Activated naive CD8-positive, alpha-beta T cell treated with anti-CD3 and anti-CD28 coated beads, Interleukin-2, amount 10 ng/mL, durations not matched to agents 7 days and 5 days (primary cell): ENCODE measurements around the gene ITGB3. TPM values are rescaled to one million over a fixed set of nuclear protein-coding genes. Genes with fewer than 3 reads are reported as not detected.
A peak's percentile ranks its signal among the peaks of the same experiment; 100 is the strongest.

Experiments used
- ATAC-seq: fragments of 150-1000 bp; cut with Tn5 transposase; one replicate; pipeline ENCODE4 v1.10.0; 2021; ENCODE audit warnings: low read depth, moderate library complexity
- POLR2A ChIA-PET: fragments of 350-600 bp; sonication (Branson Sonifier 250); formaldehyde crosslinking; loops from one replicate; lab custom pipeline; 2021; ENCODE audit warnings: antibody characterized with exemption; lab: Charles Lee
- DNase-seq: peaks from one replicate; pipeline ENCODE4 v3.0.0; 2021
- H3K27ac Mint-ChIP-seq: one replicate; pipeline ENCODE4 v1.8.0; 2022; ENCODE audit warnings: mild to moderate bottlenecking, mixed read lengths
- H3K27me3 Mint-ChIP-seq: one replicate; pipeline ENCODE4 v1.8.0; 2022; ENCODE audit warnings: mild to moderate bottlenecking, moderate library complexity, mixed read lengths
- H3K36me3 Mint-ChIP-seq: one replicate; pipeline ENCODE4 v1.8.0; 2021; ENCODE audit warnings: mild to moderate bottlenecking, mixed read lengths
- H3K4me1 Mint-ChIP-seq: one replicate; pipeline ENCODE4 v1.8.0; 2021; ENCODE audit warnings: mixed read lengths
- H3K4me3 Mint-ChIP-seq: one replicate; pipeline ENCODE4 v1.8.0; 2022; ENCODE audit warnings: mild to moderate bottlenecking, moderate library complexity, mixed read lengths
- H3K9me3 Mint-ChIP-seq: one replicate; pipeline ENCODE4 v1.8.0; 2021; ENCODE audit warnings: mixed read lengths
- total RNA-seq, 2 experiments: library from RNA; stranded (reverse); gene quantifications; one replicate each; pipeline ENCODE4 v1.2.3, GENCODE V29; 2021

Gene ITGB3
- total RNA-seq, 2 experiments from 2014 or later, result 0.17 TPM; not detected in 1

DNA sequence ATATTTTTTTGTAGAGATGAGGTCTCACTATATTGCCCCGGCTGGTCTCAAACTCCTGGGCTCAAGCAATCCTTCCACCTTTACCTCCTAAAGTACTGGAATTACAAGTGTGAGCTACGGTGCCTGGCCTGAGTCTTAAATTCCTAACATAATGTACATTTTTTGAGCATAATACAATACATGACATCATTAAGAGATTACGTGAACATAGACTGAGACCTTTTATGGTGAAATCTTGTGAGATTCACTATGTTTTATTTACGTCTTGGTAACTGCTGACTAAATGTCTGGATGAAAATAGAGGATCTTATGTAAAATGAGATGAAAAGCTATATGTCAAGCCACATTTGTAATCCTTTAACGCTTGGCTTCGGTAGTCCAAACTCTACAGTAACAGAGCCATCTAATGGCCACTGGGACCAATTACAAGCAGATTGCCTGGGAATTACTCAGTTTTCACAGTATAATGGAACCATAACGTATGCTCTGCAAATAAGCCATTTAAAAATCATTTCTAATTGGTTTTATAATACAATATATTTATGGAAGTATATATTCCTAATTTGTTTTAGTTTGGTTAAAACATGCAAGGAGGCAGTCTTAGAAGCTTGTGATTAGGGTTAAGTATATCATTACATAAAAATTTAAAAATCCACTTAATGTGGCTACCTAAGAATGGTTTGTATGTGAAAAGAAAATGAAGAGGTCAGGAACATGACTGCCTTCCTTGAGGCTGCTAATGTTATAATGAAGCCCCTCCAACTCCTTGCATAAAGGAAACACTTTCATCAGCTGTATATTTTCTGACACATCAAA is 62.0 kb downstream of the ITGB3 start:
- Mint-ChIP-seq H3K9me3 (no peaks in the 10 kb centered on the region), H3K36me3 (no peaks in the 10 kb centered on the region), H3K27ac (no peak overlapping the region), H3K4me3 (no peak overlapping the region), H3K27me3 (peaks cover 10% of the 10 kb centered on the region), H3K4me1 (peaks cover 4% of the 10 kb centered on the region)
- POLR2A ChIA-PET, result interaction anchor here (1.0 to 2.0 kb wide), 3 partner anchors 8 to 111 kb away, joined by 3 to 6 read pairs (median 4); partner anchors contain the start of gene EFCAB13
- ATAC-seq (no peak), DNase-seq (no peak)

GRCh38 chr17:47316311-47316710 is 62.7 kb downstream of the ITGB3 start:
- H3K27ac Mint-ChIP-seq, result no peak overlapping the region
- POLR2A ChIA-PET, result interaction anchor here (2.0 kb wide), 1 partner anchor 8 kb away, joined by 6 read pairs; the partner anchor contains the start of gene EFCAB13

DNA sequence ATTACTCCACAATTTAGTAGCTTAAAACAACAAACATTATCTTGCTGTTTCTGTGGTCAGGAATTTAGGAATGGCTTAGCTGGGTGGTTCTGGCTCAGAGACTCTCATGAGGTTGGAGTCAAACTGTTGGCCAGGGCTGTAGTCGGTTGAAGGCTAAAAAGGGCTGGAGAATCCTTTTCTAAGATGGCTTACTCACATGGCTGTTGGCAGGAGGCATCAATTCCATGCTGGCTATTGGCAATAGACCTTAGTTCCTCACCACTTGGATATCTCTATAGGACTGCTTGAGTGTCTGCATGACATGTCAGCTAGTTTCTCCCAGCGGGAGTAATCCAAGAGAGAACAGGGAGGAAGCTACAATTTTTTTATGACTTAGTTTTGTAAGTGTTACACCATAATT is 63.5 kb downstream of the ITGB3 start:
- Mint-ChIP-seq H3K27ac (no peak overlapping the region), H3K4me3 (no peak overlapping the region), H3K36me3 (no peaks in the 10 kb centered on the region), H3K27me3 (peaks cover 16% of the 10 kb centered on the region), H3K4me1 (peaks cover 4% of the 10 kb centered on the region), H3K9me3 (peaks cover 5% of the 10 kb centered on the region)
- DNase-seq (no peak), ATAC-seq (no peak)
- POLR2A ChIA-PET, result no interaction called here

More at GRCh38 chr17:47316311-47316710, 62.7 kb downstream of the ITGB3 start:
- H3K4me1 Mint-ChIP-seq, result peaks cover 4% of the 10 kb centered on the region
- DNase-seq (no peak), ATAC-seq (no peak)
- H3K27me3 Mint-ChIP-seq, result peaks cover 14% of the 10 kb centered on the region
- H3K36me3 Mint-ChIP-seq, result no peaks in the 10 kb centered on the region
- H3K4me3 Mint-ChIP-seq, result no peak overlapping the region
- peaks cover 5% of the 10 kb centered on the region for H3K9me3 Mint-ChIP-seq

- Mint-ChIP-seq H3K36me3 (no peaks in the 10 kb centered on the region), H3K27ac (no peak overlapping the region), H3K4me3 (no peak overlapping the region), H3K27me3 (peaks cover 20% of the 10 kb centered on the region), H3K4me1 (peaks cover 10% of the 10 kb centered on the region), H3K9me3 (peaks cover 5% of the 10 kb centered on the region)
- DNase-seq (no peak), ATAC-seq (no peak)
- POLR2A ChIA-PET, result no interaction called here
Observed at GRCh38 chr17:47318197-47318918, 64.7 kb downstream of the ITGB3 start.

DNA sequence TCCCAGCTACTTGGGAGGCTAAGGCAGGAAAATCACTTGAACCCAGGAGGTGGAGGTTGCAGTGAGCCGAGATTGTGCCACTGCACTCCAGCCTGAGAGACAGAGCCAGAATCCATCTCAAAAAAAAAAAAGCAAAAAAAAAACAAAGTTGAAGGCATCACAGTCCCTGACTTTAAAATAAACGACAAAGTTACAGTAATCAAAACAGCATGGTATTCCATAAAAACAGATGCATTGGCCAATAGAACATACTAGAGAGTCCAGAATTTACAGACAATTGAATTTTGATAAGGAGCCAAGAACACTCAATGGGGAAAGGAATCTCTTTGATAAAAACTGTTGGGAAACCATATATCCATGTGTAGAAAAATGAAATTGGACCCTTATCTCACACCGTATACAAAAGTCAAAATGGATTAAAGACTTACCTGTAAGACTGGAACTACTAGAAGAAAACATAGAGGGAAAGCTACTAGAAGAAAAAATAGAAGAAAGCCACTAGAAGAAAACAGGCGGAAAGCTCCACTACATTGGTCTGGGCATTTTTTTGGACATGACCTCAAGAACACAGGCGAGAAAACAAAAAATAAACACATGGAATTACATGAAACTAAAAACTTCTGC is 67.4 kb downstream of the ITGB3 start:
- Mint-ChIP-seq H3K9me3 (peaks cover 5% of the 10 kb centered on the region), H3K4me1 (peaks cover 17% of the 10 kb centered on the region), H3K27me3 (peaks cover 20% of the 10 kb centered on the region), H3K36me3 (no peaks in the 10 kb centered on the region), H3K27ac (no peak overlapping the region), H3K4me3 (no peak overlapping the region)
- ATAC-seq (no peak), DNase-seq (no peak)
- POLR2A ChIA-PET, result no interaction called here

GRCh38 chr17:47323382-47324223 is 70.0 kb downstream of the ITGB3 start, which contains the start of gene EFCAB13:
EFCAB13 (plus strand) TSS chr17:47323955; CDS start chr17:47328354, 4,399 bp downstream.
- ATAC-seq, result peak; percentile 87
- DNase-seq, result peak; percentile 91
- POLR2A ChIA-PET, result interaction anchor here (1.4 to 1.8 kb wide), 4 partner anchors 8 to 326 kb away, joined by 6 to 10 read pairs (median 6); partner anchors contain the start of genes CDC27 and KPNB1
- H3K36me3 Mint-ChIP-seq, result no peaks in the 10 kb centered on the region
- H3K4me3 Mint-ChIP-seq, result peak within 1 kb of the TSS; percentile 99
- H3K4me1 Mint-ChIP-seq, result peaks cover 17% of the 10 kb centered on the region
- H3K27me3 Mint-ChIP-seq, result peaks cover 16% of the 10 kb centered on the region
- peak within 1 kb of the TSS; percentile 98 for H3K27ac Mint-ChIP-seq
- peaks cover 5% of the 10 kb centered on the region for H3K9me3 Mint-ChIP-seq

DNA sequence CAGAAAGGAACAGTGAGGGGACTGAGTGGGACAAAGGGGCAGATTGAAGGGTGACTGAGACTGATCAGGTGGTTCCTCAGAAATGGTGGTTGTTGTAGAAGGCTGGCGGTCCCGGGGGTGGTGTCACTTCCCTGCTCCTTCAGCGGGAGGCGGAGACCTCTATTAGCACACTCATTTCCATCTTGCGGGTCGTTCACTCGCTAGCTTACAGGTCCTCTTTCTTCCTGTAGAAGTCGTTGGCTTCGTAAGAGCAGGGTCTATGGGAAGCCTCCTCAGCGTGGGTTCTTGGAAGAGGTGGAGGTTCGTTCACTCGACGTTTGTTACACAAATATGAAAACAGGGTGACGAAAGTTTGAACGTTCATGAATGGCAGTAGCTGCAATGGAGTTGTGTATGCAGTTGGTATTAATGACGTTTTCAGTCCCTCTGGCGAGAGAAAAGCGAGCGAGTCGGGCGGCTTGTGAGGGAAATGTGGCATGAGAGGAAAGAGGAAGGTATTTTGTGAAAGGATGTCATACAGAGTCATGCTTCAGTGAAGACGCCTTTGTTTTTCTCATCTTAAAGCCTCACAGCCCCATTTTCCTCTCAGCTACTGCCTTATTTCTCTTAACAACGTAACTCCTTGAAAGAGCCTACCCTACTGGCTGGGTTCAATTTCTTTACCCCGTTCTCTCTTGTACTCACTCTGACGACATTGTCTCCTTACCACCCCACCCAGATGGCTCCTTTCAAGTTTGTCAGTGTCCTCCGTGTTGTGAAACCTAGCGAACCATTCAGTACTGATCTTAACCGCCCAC is 70.8 kb downstream of the ITGB3 start:
- H3K4me3 Mint-ChIP-seq, result peak overlapping the region; percentile 99
- peaks cover 16% of the 10 kb centered on the region for H3K27me3 Mint-ChIP-seq
- no peaks in the 10 kb centered on the region for H3K36me3 Mint-ChIP-seq
- peaks cover 17% of the 10 kb centered on the region for H3K4me1 Mint-ChIP-seq
- peaks cover 5% of the 10 kb centered on the region for H3K9me3 Mint-ChIP-seq
- POLR2A ChIA-PET, result interaction anchor here (0.6 to 1.8 kb wide), 6 partner anchors 9 to 1512 kb away, joined by 3 to 10 read pairs (median 6); partner anchors contain the start of genes CDC27 and KPNB1
- DNase-seq (peak; percentile 70), ATAC-seq (peak; percentile 70)
- H3K27ac Mint-ChIP-seq, result peak overlapping the region; percentile 98

GRCh38 chr17:47325176-47325575 is 71.5 kb downstream of the ITGB3 start:
- Mint-ChIP-seq H3K9me3 (peaks cover 5% of the 10 kb centered on the region), H3K4me1 (peaks cover 17% of the 10 kb centered on the region), H3K4me3 (peak overlapping the region; percentile 99), H3K27me3 (peaks cover 13% of the 10 kb centered on the region), H3K27ac (peak overlapping the region; percentile 33), H3K36me3 (peaks cover 2% of the 10 kb centered on the region)
- DNase-seq, result no peak
- no peak for ATAC-seq
- POLR2A ChIA-PET, result interaction anchor here (1.0 to 1.8 kb wide), 4 partner anchors 105 to 324 kb away, joined by 3 to 10 read pairs (median 6); partner anchors contain the start of genes CDC27 and KPNB1

- Mint-ChIP-seq H3K4me3 (no peak overlapping the region), H3K27ac (no peak overlapping the region), H3K36me3 (peaks cover 19% of the 10 kb centered on the region), H3K4me1 (peaks cover under 1% of the 10 kb centered on the region), H3K27me3 (no peaks in the 10 kb centered on the region), H3K9me3 (no peaks in the 10 kb centered on the region)
- POLR2A ChIA-PET, result no interaction called here
- ATAC-seq, result no peak
- no peak for DNase-seq
Observed at GRCh38 chr17:47330548-47330947, 76.9 kb downstream of the ITGB3 start.

DNA sequence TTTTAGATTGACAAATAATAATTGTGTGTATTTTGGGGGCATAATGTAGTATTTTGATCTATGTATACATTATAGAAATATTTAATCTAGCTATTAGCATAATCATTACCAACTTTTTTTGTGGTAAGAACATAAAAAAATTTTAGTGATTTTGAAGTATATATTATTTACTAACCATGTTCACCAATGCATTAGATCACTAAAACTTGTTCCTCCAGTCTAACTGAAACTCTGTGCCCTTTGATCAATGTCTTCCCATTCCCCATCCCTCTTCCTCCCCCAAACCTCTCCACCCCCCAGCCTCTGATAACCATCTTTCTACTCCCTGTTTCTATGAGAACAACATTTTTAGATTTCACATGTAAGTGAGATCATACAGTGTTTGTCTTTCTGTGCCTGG is 78.7 kb downstream of the ITGB3 start:
- Mint-ChIP-seq H3K4me1 (no peaks in the 10 kb centered on the region), H3K27ac (no peak overlapping the region), H3K36me3 (peaks cover 19% of the 10 kb centered on the region), H3K9me3 (no peaks in the 10 kb centered on the region), H3K27me3 (no peaks in the 10 kb centered on the region), H3K4me3 (no peak overlapping the region)
- ATAC-seq (no peak), DNase-seq (no peak)
- POLR2A ChIA-PET, result no interaction called here

DNA sequence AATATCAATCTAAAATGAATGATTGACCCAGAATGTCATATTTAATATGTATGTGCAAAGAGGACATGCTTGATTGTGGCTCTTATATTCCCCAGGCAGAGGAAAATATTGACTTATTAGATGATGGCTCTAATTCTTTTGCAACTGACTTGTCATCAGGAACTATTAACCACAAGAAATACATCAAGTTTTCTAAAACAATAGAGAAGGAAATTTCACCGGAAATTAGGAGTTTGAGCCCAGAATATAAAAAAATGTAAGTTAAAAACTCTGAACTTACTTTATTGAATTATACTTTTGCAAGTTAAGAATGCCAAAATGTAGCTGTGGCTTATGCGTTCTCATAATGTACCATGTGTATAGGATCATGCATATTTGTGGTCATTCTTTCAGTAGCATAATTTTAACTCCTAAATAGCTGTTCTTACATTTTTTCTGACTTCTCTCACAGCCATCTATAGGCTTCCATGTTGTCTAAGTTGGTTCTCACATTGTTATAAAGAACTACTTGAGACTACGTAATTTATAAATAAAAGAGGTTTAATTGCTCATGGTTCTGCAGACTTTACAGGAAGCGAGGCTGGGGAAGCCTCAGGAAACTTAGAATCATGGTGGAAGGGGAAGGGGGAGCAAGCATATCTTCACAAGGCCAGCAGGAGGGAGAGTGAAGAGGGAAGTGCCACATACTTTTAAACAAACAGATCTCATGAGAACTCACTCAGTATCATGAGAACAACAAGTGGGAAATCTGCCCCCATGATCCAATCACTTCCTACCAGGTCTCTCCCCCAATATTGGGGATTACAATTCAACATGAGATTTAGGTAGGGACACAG is 81.7 kb downstream of the ITGB3 start:
- no peak overlapping the region for H3K4me3 Mint-ChIP-seq
- H3K4me1 Mint-ChIP-seq, result no peaks in the 10 kb centered on the region
- POLR2A ChIA-PET, result no interaction called here
- no peaks in the 10 kb centered on the region for H3K9me3 Mint-ChIP-seq
- H3K27ac Mint-ChIP-seq, result no peak overlapping the region
- DNase-seq, result no peak
- no peak for ATAC-seq
- peaks cover 20% of the 10 kb centered on the region for H3K36me3 Mint-ChIP-seq
- no peaks in the 10 kb centered on the region for H3K27me3 Mint-ChIP-seq
